Frontal cortex (tissue), 4 donors: ENCODE data around the gene CTNNA1. TPM values are rescaled to one million over a fixed set of nuclear protein-coding genes. Genes with fewer than 3 reads are reported as not detected.

ENCODE experiments used
- DNase-seq, 2 donors: peaks; one replicate each; pipeline ENCODE4 v3.0.0; 2012; ENCODE audit warnings: low spot score in 2 of 2
- FAIRE-seq: peaks from 2 replicates; lab custom pipeline; 2012; peaks lifted over from hg19 to GRCh38; lab: Jason Lieb, UNC
- total RNA-seq: library from RNA; depleted of rRNA; stranded (reverse); fragments of >200 nt; gene quantifications from one replicate; pipeline ENCODE4 v1.2.3, GENCODE V29; 2014
- donor health status: control.
- donor health status: control.
- donor health status: control.

Gene CTNNA1
- total RNA-seq, 1 donor from 2014 or later, result 220 TPM

- DNase-seq (no peak), FAIRE-seq (no peak)
Measured at GRCh38 chr5:138878437-138879235, 125.4 kb downstream of the CTNNA1 start.

DNA sequence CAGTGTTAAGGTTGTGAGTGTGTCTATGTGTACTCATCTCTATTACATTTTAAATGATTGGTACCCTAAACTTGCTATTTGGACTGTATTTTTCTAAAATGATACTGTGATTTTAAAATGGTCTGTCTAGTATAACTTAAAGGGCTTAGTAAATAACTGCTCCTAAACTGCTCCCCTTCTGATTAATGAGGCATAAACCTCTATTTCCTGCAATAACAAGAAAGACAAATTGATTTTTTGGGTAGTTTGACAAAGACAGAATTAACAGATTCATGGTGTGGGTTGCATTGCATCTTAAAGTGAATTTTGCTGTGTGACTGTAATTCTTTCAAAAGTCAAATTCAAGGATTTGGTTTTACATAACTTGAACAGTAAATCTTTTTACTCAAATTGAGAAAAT lies 130.0 kb downstream of the CTNNA1 start:
- no peak for FAIRE-seq
- no peak for DNase-seq

DNA sequence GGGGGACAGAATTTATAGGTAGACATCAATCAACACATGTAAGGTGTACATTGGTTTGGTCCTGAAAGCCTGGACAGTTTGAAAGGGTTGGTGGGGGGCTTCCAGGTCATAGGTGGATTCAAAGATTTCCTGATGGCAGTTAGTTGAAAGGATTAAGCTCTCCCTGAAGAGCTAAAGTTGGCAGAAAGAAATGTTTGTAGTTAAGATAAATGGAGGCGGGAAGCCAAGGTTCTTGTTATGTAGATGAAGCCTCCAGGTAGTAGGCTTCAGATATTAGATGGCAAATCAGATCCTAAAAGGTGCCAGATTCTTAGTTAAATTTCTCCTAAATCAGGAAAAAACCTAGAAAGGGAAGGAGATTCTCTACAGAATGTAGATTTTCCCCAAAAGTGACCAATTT lies 130.9 kb downstream of the CTNNA1 start:
- FAIRE-seq (no peak), DNase-seq (no peak)

GRCh38 chr5:138884554-138884953 lies 131.3 kb downstream of the CTNNA1 start:
- DNase-seq, result no peak
- FAIRE-seq, result no peak

- FAIRE-seq, result no peak
- no peak for DNase-seq
Measured at GRCh38 chr5:138889994-138890393, 136.8 kb downstream of the CTNNA1 start.

GRCh38 chr5:138890644-138891043 lies 137.4 kb downstream of the CTNNA1 start:
- FAIRE-seq, result no peak

GRCh38 chr5:138895918-138896317 lies 142.7 kb downstream of the CTNNA1 start:
- no peak for FAIRE-seq

More at GRCh38 chr5:138890644-138891043, 137.4 kb downstream of the CTNNA1 start:
- no peak for DNase-seq

DNA sequence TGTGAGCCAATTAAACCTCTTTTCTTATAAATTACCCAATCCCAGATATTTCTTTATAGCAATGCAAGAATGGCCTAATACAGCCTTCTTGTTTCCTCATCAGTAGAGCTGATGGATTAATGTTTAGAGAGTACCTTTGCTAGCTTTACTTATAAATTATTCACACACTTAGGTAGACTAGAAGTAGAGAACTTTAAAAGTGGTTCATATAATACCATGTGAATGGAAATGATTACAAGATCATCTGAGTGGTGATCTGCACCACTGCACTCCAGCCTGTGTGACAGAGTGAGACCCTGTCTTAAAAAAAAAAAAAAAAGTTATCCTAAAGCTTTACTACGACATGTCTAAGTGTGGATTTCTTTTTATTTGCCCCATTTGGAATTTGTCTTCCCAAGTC lies 145.1 kb downstream of the CTNNA1 start:
- DNase-seq (no peak), FAIRE-seq (no peak)

More at GRCh38 chr5:138895918-138896317, 142.7 kb downstream of the CTNNA1 start:
- DNase-seq, result no peak

GRCh38 chr5:138898742-138899141 lies 145.5 kb downstream of the CTNNA1 start:
- FAIRE-seq, result no peak
- DNase-seq, result no peak

DNA sequence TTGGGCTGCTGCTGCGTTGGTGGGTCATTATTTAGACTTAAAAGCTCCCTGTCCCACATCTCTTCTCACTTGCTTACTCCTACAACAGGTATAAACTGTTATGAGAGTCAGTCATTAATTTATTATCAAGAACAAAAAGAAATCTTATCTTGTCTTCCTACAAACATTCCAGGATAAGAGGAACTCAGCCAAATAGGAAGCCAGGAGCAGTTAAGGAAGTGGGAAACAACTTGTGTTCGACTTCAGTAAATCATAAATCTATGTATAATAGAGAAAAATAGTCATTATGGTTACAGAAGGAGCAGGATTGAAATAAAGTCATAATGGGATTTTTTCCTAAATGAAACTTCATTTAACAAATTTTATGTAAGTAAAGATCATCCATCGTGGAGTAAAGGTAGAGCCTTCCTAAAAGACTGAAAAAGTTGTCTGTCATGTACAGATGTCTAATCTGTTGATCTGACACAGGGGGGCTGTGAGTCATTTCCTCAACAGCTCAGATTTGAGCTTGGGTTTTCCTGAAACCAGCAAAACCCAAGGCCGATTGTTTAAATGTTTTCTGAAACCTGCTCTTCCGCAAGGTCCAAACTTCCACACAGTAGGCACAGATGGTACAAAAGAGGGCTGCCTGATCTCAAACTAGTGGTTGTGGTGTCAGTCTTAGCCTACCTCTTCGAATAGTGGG lies 147.2 kb downstream of the CTNNA1 start:
- DNase-seq, result no peak
- FAIRE-seq, result no peak

DNA sequence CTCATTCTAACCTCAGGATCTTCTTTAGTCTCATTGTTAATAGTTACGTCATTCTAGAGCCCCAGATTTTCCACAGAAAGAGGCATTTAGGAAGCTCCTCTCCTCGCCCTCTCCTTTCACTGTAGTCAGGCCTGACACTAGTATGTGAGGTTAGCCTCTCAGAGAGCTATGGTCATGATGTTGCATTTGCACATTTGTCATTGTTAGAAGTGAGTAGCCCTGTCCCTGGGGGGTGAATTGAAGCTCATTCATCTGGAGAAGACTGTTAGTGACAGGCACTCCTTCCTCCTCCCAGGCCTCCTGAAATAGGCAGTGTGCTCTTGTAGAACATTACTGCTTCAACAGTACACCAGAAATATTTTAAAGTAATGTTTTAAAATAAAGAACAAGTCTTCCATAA lies 148.5 kb downstream of the CTNNA1 start:
- no peak for DNase-seq
- FAIRE-seq, result no peak

DNA sequence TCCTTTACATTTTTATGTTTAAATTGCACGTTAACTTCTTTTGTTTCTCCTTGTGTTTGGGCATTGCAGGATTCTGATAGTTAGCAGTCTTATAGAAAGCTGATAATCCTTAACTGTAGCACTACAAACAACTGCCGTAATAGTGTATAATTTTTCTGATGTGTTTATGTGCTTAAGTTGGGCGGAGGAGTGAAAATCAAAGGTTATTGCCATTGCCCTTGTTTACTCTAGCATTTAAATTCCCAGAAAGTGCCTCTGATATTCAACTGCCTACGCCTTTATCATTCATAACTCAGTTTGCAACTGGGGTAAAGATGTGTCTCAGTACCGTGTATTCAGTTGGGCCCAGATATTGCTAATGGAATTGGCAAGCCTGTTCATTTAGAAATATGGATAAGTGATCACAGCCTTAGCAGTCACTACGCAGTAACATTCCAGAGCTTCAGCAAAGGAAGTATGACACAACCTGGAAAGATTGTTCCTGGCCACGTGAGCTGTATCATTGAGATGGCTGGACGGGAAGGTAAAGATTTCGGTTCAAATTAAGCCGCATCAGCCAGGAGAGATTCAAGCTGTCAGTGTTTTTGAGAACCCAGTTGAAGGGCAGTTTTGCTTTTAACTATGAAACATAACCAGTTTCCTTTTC lies 150.0 kb downstream of the CTNNA1 start:
- DNase-seq (no peak), FAIRE-seq (no peak)

DNA sequence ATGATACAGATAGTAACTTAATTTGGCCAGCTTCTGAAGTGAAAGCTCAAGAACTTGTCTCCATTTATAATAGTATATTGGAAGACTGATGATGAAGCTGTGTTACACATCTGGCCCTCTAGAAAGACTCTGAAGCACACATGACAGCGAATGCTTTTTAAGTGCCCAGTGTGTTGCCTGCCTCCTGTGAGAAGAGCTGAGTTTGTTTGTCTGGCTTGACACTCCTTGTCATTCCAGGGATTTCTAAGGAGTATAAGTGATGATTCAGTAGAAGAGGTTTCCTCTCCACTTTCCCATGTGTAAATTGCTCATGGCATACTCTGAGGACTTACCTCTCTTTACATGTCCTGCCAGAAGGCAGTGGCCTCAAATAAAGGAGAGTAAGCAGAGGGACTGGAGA lies 152.3 kb downstream of the CTNNA1 start:
- DNase-seq, result no peak
- FAIRE-seq, result no peak

GRCh38 chr5:138909734-138910133 lies 156.5 kb downstream of the CTNNA1 start:
- DNase-seq (no peak), FAIRE-seq (no peak)

GRCh38 chr5:138910546-138911185 lies 157.4 kb downstream of the CTNNA1 start:
- FAIRE-seq (no peak), DNase-seq (no peak)

DNA sequence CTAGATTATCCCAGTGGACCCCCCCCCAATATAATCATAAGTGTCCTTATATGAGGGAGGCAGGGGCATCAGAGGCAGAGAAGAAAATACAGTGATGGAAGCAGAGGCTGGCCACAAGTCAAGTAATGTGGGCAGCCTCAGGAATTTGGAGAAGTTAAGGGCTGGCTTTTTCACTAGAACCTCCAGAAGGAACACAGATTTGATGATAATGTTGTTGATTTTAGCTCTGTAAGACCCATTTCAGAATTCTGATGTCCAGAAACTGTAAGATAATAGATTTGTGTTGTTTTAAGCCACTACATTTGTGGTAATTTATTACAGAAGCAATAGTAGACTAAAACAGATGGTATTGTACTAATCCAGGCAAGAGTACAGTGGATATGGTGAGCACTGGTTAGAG lies 158.2 kb downstream of the CTNNA1 start:
- no peak for DNase-seq
- no peak for FAIRE-seq

GRCh38 chr5:138912093-138912492 lies 158.9 kb downstream of the CTNNA1 start:
- DNase-seq (no peak), FAIRE-seq (no peak)

DNA sequence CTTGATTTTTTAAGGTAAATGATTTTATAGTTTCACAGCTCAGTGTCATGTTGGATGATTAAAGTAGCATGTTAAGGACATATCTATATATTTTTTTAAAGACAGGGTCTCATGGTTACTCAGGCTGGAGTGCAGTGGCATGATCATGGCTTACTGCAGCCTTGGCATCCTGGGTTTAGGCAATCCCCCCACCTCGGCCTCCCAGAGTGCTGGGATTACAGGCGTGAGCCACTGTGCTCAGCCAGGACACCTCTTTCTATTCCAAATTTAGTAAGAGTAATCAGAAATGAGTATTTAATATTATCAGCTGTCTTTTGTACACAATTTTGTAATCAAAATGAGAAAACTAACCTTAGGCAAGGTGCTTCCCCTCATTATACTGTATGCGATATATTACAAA lies 160.5 kb downstream of the CTNNA1 start:
- FAIRE-seq (no peak), DNase-seq (no peak)

- FAIRE-seq (no peak), DNase-seq (no peak)
Measured at GRCh38 chr5:138914338-138914737, 161.1 kb downstream of the CTNNA1 start.

DNA sequence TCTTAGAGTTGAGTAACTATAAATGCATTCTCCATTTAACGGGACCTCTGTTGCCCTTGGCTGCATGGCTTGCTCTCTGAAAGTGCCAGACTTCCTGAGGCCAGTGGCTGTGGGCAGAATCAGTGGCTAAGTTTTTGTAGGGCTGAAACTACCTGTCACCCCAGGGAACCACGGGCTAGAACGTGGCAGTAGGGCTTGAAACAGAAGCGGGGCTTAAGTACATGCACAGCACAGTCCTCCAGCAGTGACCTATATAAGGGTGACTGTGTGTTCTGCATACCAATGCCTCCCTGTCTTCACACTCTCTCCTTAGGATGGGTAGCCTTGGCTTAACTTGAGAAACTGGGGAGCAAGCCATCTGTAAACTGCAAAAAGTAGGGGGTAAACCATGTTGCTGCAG lies 165.5 kb downstream of the CTNNA1 start:
- no peak for DNase-seq
- no peak for FAIRE-seq
